Uterus (tissue), 4 donors: Measurements from ENCODE around the gene FDX1. TPM values are rescaled to one million over a fixed set of nuclear protein-coding genes. Genes with fewer than 3 reads are reported as not detected.

Experiments
- DNase-seq, 2 donors: peaks; one replicate each; pipeline ENCODE4 v3.0.0-alpha.2; 2019 to 2020
- H3K27ac ChIP-seq, 2 donors: fragments of 200-600 bp; sonication (generic); 1 replicate in 1 of 2; 2 replicates in 1 of 2; pipeline ENCODE4 v1.5.1; 2016 to 2018
- H3K27me3 ChIP-seq, 2 donors: fragments of 200-600 bp; sonication (generic); one replicate each; pipeline ENCODE4 v1.5.1; 2018 to 2019; ENCODE audit warnings: control low read depth in 1 of 2
- H3K36me3 ChIP-seq, 2 donors: fragments of 200-600 bp; sonication (generic); one replicate each; pipeline ENCODE4 v1.5.1; 2019; ENCODE audit warnings: control low read depth in 1 of 2
- H3K4me1 ChIP-seq, 2 donors: fragments of 200-600 bp; sonication (generic); one replicate each; pipeline ENCODE4 v1.5.1; 2018 to 2019; ENCODE audit warnings: control low read depth in 1 of 2
- H3K4me3 ChIP-seq, 2 donors: fragments of 200-600 bp; sonication (generic); 1 replicate in 1 of 2; 2 replicates in 1 of 2; pipeline ENCODE4 v1.5.1; 2018 to 2019; ENCODE audit warnings: mild to moderate bottlenecking in 1 of 2
- H3K9me3 ChIP-seq, 2 donors: fragments of 200-600 bp; sonication (generic); one replicate each; pipeline ENCODE4 v1.5.1; 2019; ENCODE audit warnings: control low read depth in 1 of 2
- CTCF ChIP-seq, 4 experiments: fragments of 200-600 bp in 2 of 4; fragments of 450-650 bp in 2 of 4; sonication (generic) in 2 of 4; IDR thresholded peaks; one replicate each; pipeline ENCODE4 v1.5.1; 2016 to 2019; ENCODE audit warnings: antibody characterized with exemption in 4 of 4, mild to moderate bottlenecking in 2 of 4, moderate library complexity in 1 of 4
- POLR2A ChIP-seq, 2 donors: fragments of 450-650 bp; IDR thresholded peaks; one replicate each; pipeline ENCODE4 v1.6.1; 2016; ENCODE audit warnings: antibody characterized with exemption in 2 of 2, mild to moderate bottlenecking in 1 of 2, moderate library complexity in 1 of 2
- intact Hi-C: fragments of 100-400 bp; cut with DNase I; formaldehyde crosslinking; loops from one replicate; pipeline ENCODE4 v1.15.1; 2023; ENCODE audit warnings: low total_unique reads
- total RNA-seq, 4 donors: library from RNA; depleted of rRNA in 3 of 4; stranded (reverse); fragments of >200 nt in 3 of 4; gene quantifications; one replicate each; pipeline versions ENCODE4 v1.1.0 to v1.2.4, GENCODE V29; 2014 to 2023
- donor health status: DM: yes; HTN: yes; CAD: no.

FDX1 gene
- total RNA-seq, 4 donors from 2014 or later: 0.77 to 26.5 (median 15.4) TPM

DNA sequence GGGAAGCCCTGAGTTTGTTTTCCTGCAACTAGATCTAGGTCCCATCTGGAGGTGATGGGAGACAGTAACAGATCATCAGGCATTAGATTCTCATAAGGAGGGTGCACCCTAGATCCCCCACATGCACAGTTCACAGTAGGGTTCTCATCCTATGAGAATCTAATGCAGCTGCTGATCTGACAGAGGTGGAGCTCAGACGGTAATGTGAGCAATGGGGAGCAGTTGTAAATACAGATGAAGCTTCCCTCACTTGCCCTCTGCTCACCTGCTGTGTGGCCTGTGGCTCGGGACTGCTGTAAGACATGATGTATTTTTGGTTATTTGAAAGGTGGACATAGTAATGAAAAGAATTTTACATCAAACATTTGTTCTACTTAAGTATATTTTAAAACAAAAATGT lies 20.5 kb downstream of the FDX1 start:
- no peak overlapping the region for H3K4me3 ChIP-seq
- H3K27me3 ChIP-seq: no peaks in the 10 kb centered on the region
- intact Hi-C loops: no loop called here
- no peaks in the 10 kb centered on the region for H3K4me1 ChIP-seq
- no peak for TF ChIP-seq POLR2A (IDR thresholded peaks at IDR 0.05)
- no peak for TF ChIP-seq CTCF (IDR thresholded peaks at IDR 0.05)
- DNase-seq: no peak
- H3K27ac ChIP-seq: no peak overlapping the region
- H3K9me3 ChIP-seq: no peaks in the 10 kb centered on the region
- no peaks in the 10 kb centered on the region for H3K36me3 ChIP-seq

- H3K9me3 ChIP-seq: no peaks in the 10 kb centered on the region
- no peaks in the 10 kb centered on the region for H3K36me3 ChIP-seq
- no peak overlapping the region for H3K4me3 ChIP-seq
- no peak for TF ChIP-seq POLR2A (IDR thresholded peaks at IDR 0.05)
- H3K27ac ChIP-seq: no peak overlapping the region
- H3K27me3 ChIP-seq: no peaks in the 10 kb centered on the region
- intact Hi-C loops: no loop called here
- H3K4me1 ChIP-seq: no peaks in the 10 kb centered on the region
- DNase-seq: no peak
Measured at GRCh38 chr11:110452720-110453119, 23.0 kb downstream of the FDX1 start.

- DNase-seq: no peak
- no peak overlapping the region for H3K4me3 ChIP-seq
- H3K4me1 ChIP-seq: no peaks in the 10 kb centered on the region
- no peaks in the 10 kb centered on the region for H3K36me3 ChIP-seq
- H3K9me3 ChIP-seq: no peaks in the 10 kb centered on the region
- TF ChIP-seq CTCF (IDR thresholded peaks at IDR 0.05) (no peak), POLR2A (IDR thresholded peaks at IDR 0.05) (no peak)
- no peaks in the 10 kb centered on the region for H3K27me3 ChIP-seq
- H3K27ac ChIP-seq: no peak overlapping the region
- intact Hi-C loops: no loop called here
Measured at GRCh38 chr11:110453684-110454354, 24.1 kb downstream of the FDX1 start.

GRCh38 chr11:110454609-110455008 lies 24.9 kb downstream of the FDX1 start:
- TF ChIP-seq CTCF (IDR thresholded peaks at IDR 0.05) (no peak), POLR2A (IDR thresholded peaks at IDR 0.05) (no peak)
- no peaks in the 10 kb centered on the region for H3K36me3 ChIP-seq
- H3K4me1 ChIP-seq: no peaks in the 10 kb centered on the region
- no peaks in the 10 kb centered on the region for H3K27me3 ChIP-seq
- no peaks in the 10 kb centered on the region for H3K9me3 ChIP-seq
- intact Hi-C loops: no loop called here
- no peak for DNase-seq
- H3K4me3 ChIP-seq: no peak overlapping the region
- H3K27ac ChIP-seq: no peak overlapping the region

GRCh38 chr11:110455718-110456117 lies 26.0 kb downstream of the FDX1 start:
- no peak overlapping the region for H3K4me3 ChIP-seq
- TF ChIP-seq POLR2A (IDR thresholded peaks at IDR 0.05) (no peak), CTCF (IDR thresholded peaks at IDR 0.05) (no peak)
- intact Hi-C loops: no loop called here

More at GRCh38 chr11:110455718-110456117, 26.0 kb downstream of the FDX1 start:
- no peak for DNase-seq
- H3K9me3 ChIP-seq: no peaks in the 10 kb centered on the region
- H3K27me3 ChIP-seq: no peaks in the 10 kb centered on the region
- no peaks in the 10 kb centered on the region for H3K4me1 ChIP-seq
- no peaks in the 10 kb centered on the region for H3K36me3 ChIP-seq
- no peak overlapping the region for H3K27ac ChIP-seq
